ENCODE results near the gene JADE2.

The JADE2 gene

GRCh38 chr5:134566741-134567221 lies 41.3 kb downstream of the JADE2 start:
- ChIA-PET CTCF (interaction anchor here (0.6 to 1.3 kb wide), 2 partner anchors 20 to 279 kb away, joined by 4 to 8 read pairs; no protein-coding TSS in a partner anchor), POLR2A (interaction anchor here (1.7 kb wide), 1 partner anchor 100 kb away, joined by 3 read pairs; no protein-coding TSS in a partner anchor)
- DNase-seq (ENCODE audit: extremely low spot score), result no peak
- TF ChIP-seq HDGF (IDR thresholded peaks at IDR 0.05; ENCODE audit: borderline replicate concordance), result no peak
- no peak for TF ChIP-seq ARNT (IDR thresholded peaks at IDR 0.05)

GRCh38 chr5:134567641-134568336 lies 42.3 kb downstream of the JADE2 start:
- ChIA-PET CTCF (interaction anchor here (1.0 kb wide), 1 partner anchor 13 kb away, joined by 3 read pairs; no protein-coding TSS in a partner anchor), POLR2A (no interaction called here)
- TF ChIP-seq SUZ12 (IDR thresholded peaks at IDR 0.05) (no peak), SP1 (IDR thresholded peaks at IDR 0.05) (no peak)
- no peak for DNase-seq (ENCODE audit: extremely low spot score)

- no peak for DNase-seq (ENCODE audit: extremely low spot score)
- TF ChIP-seq CTBP1 (IDR thresholded peaks at IDR 0.05; ENCODE audit: borderline replicate concordance) (no peak), TARDBP (IDR thresholded peaks at IDR 0.05) (no peak), SUZ12 (IDR thresholded peaks at IDR 0.05) (no peak), ZNF384 (IDR thresholded peaks at IDR 0.05) (no peak), LEF1 (IDR thresholded peaks at IDR 0.05; ENCODE audit: borderline replicate concordance) (no peak), HDGF (IDR thresholded peaks at IDR 0.05; ENCODE audit: borderline replicate concordance) (no peak), ARNT (IDR thresholded peaks at IDR 0.05) (no peak), FOXA1 (IDR thresholded peaks at IDR 0.05) (no peak), PKNOX1 (IDR thresholded peaks at IDR 0.05) (no peak)
- ChIA-PET CTCF (interaction anchor here (1.0 kb wide), 1 partner anchor 12 kb away, joined by 3 read pairs; no protein-coding TSS in a partner anchor), POLR2A (no interaction called here)
These were observed 42.8 kb downstream of the JADE2 start for GRCh38 chr5:134568337-134568700.

- POLR2A ChIA-PET, result no interaction called here
- DNase-seq (ENCODE audit: extremely low spot score), result no peak
- TF ChIP-seq ARNT (IDR thresholded peaks at IDR 0.05), result no peak
- TF ChIP-seq SP1 (IDR thresholded peaks at IDR 0.05), result no peak
- TF ChIP-seq BHLHE40 (IDR thresholded peaks at IDR 0.05; ENCODE audit: borderline replicate concordance), result no peak
- no peak for TF ChIP-seq FOXA1 (IDR thresholded peaks at IDR 0.05)
- no peak for TF ChIP-seq ELF4 (IDR thresholded peaks at IDR 0.05)
- TF ChIP-seq NFRKB (IDR thresholded peaks at IDR 0.05), result no peak
- TF ChIP-seq SUZ12 (IDR thresholded peaks at IDR 0.05), result no peak
- no peak for TF ChIP-seq PKNOX1 (IDR thresholded peaks at IDR 0.05)
- no peak for TF ChIP-seq FOXM1 (IDR thresholded peaks at IDR 0.05; ENCODE audit: borderline replicate concordance)
- no peak for TF ChIP-seq CTBP1 (IDR thresholded peaks at IDR 0.05; ENCODE audit: borderline replicate concordance)
- no peak for TF ChIP-seq TARDBP (IDR thresholded peaks at IDR 0.05)
- CTCF ChIA-PET, result interaction anchor here (1.0 kb wide), 1 partner anchor 11 kb away, joined by 3 read pairs; no protein-coding TSS in a partner anchor
These were observed 43.6 kb downstream of the JADE2 start for GRCh38 chr5:134568761-134569695.

- TF ChIP-seq L3MBTL2 (conservative IDR thresholded peaks at IDR 0.05) (no peak), NFRKB (IDR thresholded peaks at IDR 0.05) (no peak), HDGF (IDR thresholded peaks at IDR 0.05; ENCODE audit: borderline replicate concordance) (no peak), FOXA1 (IDR thresholded peaks at IDR 0.05) (no peak), ZNF384 (IDR thresholded peaks at IDR 0.05) (no peak), CTBP1 (IDR thresholded peaks at IDR 0.05; ENCODE audit: borderline replicate concordance) (no peak), ARNT (IDR thresholded peaks at IDR 0.05) (no peak), SUZ12 (IDR thresholded peaks at IDR 0.05) (no peak), ELF4 (IDR thresholded peaks at IDR 0.05) (no peak)
- POLR2A ChIA-PET, result no interaction called here
- no peak for DNase-seq (ENCODE audit: extremely low spot score)
- CTCF ChIA-PET, result no interaction called here
These were observed 44.4 kb downstream of the JADE2 start for GRCh38 chr5:134569758-134570364.

- POLR2A ChIA-PET, result no interaction called here
- TF ChIP-seq FOXA1 (IDR thresholded peaks at IDR 0.05), result no peak
- TF ChIP-seq PKNOX1 (IDR thresholded peaks at IDR 0.05), result no peak
- no peak for TF ChIP-seq LEF1 (IDR thresholded peaks at IDR 0.05; ENCODE audit: borderline replicate concordance)
- TF ChIP-seq ARNT (IDR thresholded peaks at IDR 0.05), result no peak
- TF ChIP-seq SP1 (IDR thresholded peaks at IDR 0.05), result no peak
- no peak for TF ChIP-seq ZNF384 (IDR thresholded peaks at IDR 0.05)
- no peak for TF ChIP-seq L3MBTL2 (conservative IDR thresholded peaks at IDR 0.05)
- TF ChIP-seq NFRKB (IDR thresholded peaks at IDR 0.05), result no peak
- TF ChIP-seq TARDBP (IDR thresholded peaks at IDR 0.05), result no peak
- no peak for TF ChIP-seq FOXK2 (IDR thresholded peaks at IDR 0.05)
- TF ChIP-seq FOXM1 (IDR thresholded peaks at IDR 0.05; ENCODE audit: borderline replicate concordance), result no peak
- TF ChIP-seq SUZ12 (IDR thresholded peaks at IDR 0.05), result no peak
- TF ChIP-seq BHLHE40 (IDR thresholded peaks at IDR 0.05; ENCODE audit: borderline replicate concordance), result no peak
- no peak for TF ChIP-seq HDGF (IDR thresholded peaks at IDR 0.05; ENCODE audit: borderline replicate concordance)
- no peak for TF ChIP-seq ELF4 (IDR thresholded peaks at IDR 0.05)
- no peak for TF ChIP-seq CTBP1 (IDR thresholded peaks at IDR 0.05; ENCODE audit: borderline replicate concordance)
- no peak for DNase-seq (ENCODE audit: extremely low spot score)
- CTCF ChIA-PET, result no interaction called here
These were observed 44.9 kb downstream of the JADE2 start for GRCh38 chr5:134570365-134570758.

Data from HEK293T (cell line).